ENCODE data around the gene GALNS.

- TF ChIP-seq CTCF (IDR thresholded peaks at IDR 0.05; ENCODE audit: poor library complexity, severe bottlenecking) (no peak), POLR2AphosphoS5 (IDR thresholded peaks at IDR 0.05) (no peak), EP300 (conservative IDR thresholded peaks at IDR 0.05; ENCODE audit: poor library complexity, severe bottlenecking) (no peak)
Observed at GRCh38 chr16:88810166-88810911, 46.4 kb downstream of the GALNS start.
